Suprapubic skin (tissue), 4 donors: ENCODE data around the gene NKAIN1. TPM values are rescaled to one million over a fixed set of nuclear protein-coding genes. Genes with fewer than 3 reads are reported as not detected.
"Not testable (repeated sequence)": the region's sequence is repeated elsewhere in the genome, so short reads cannot be mapped to it uniquely, and the experiment has no call there.

Experiments used
- DNase-seq, 2 donors: peaks; one replicate each; pipeline ENCODE4 v3.0.0-alpha.2; 2019; ENCODE audit warnings: low spot score in 2 of 2
- H3K27ac ChIP-seq: fragments of 200-600 bp; sonication (generic); one replicate; pipeline ENCODE4 v1.5.1; 2019
- H3K27me3 ChIP-seq: fragments of 200-600 bp; sonication (generic); one replicate; pipeline ENCODE4 v1.5.1; 2019
- H3K36me3 ChIP-seq: fragments of 200-600 bp; sonication (generic); one replicate; pipeline ENCODE4 v1.5.1; 2019
- H3K4me1 ChIP-seq: fragments of 200-600 bp; sonication (generic); one replicate; pipeline ENCODE4 v1.5.1; 2019
- H3K4me3 ChIP-seq: fragments of 200-600 bp; sonication (generic); one replicate; pipeline ENCODE4 v1.5.1; 2019; ENCODE audit warnings: mild to moderate bottlenecking
- H3K9me3 ChIP-seq: fragments of 200-600 bp; sonication (generic); one replicate; pipeline ENCODE4 v1.5.1; 2019
- EP300 ChIP-seq: sonication (generic); formaldehyde crosslinking; IDR thresholded peaks from one replicate; pipeline ENCODE4 v1.6.1; 2017; ENCODE audit warnings: antibody characterized with exemption
- POLR2A ChIP-seq, 2 donors: fragments of 450-650 bp; IDR thresholded peaks; one replicate each; pipeline ENCODE4 v1.6.1; 2017; ENCODE audit warnings: antibody characterized with exemption in 2 of 2, mild to moderate bottlenecking in 2 of 2, moderate library complexity in 2 of 2
- POLR2AphosphoS5 ChIP-seq, 3 donors: sonication (generic); formaldehyde crosslinking; IDR thresholded peaks; one replicate each; pipeline ENCODE4 v1.6.1; 2017; ENCODE audit warnings: antibody characterized with exemption in 3 of 3
- WGBS: methylation state at CpG from one replicate; pipeline ENCODE4 v1.1.5; 2018; 5-methylcytosine and 5-hydroxymethylcytosine counted together
- total RNA-seq, 4 donors: library from RNA; depleted of rRNA; stranded (reverse); fragments of >200 nt; gene quantifications; one replicate each; pipeline ENCODE4 v1.1.0, GENCODE V29; 2016
- TF ChIP-seq, protein P1 (sequence below), 2 donors: fragments of 200-600 bp in 1 of 2; fragments of 450-650 bp in 1 of 2; sonication (generic) in 1 of 2; IDR thresholded peaks; one replicate each; pipeline ENCODE4 v1.5.1; 2016 to 2019; ENCODE audit warnings: antibody characterized with exemption in 2 of 2, mild to moderate bottlenecking in 1 of 2, moderate library complexity in 1 of 2

NKAIN1 gene
- total RNA-seq, 4 donors from 2014 or later: 0.64 to 2.5 (median 1.5) TPM

DNA sequence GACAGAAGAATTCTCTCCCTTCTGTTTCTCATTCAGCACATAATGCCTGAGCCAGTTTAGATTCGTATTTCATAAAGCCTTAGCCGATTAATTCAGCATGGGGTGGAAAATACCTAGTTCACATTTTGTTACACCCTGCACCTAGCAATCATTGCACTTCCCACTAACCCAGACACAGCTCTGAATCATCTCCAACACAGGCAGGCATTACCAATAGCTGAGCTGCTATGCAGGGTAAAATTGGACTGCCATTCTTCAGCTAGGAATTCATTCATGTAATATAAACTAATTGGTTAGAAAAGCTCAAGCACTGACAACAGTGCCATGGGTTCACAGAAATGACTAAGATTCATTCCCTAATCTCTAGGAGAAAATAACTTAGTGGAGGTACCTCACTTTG is 26.9 kb upstream of the NKAIN1 start:
- Histone ChIP-seq H3K4me3 (no peak overlapping the region), H3K9me3 (no peaks in the 10 kb centered on the region), H3K27ac (no peak overlapping the region), H3K36me3 (peaks cover 79% of the 10 kb centered on the region), H3K4me1 (peaks cover 9% of the 10 kb centered on the region), H3K27me3 (no peaks in the 10 kb centered on the region)
- no peak for DNase-seq
- whole genome bisulfite sequencing: 69% methylated on average over 2 of the region's 2 CpGs
- TF ChIP-seq EP300 (no peak), POLR2AphosphoS5 (IDR thresholded peaks at IDR 0.05) (no peak), POLR2A (IDR thresholded peaks at IDR 0.05) (no peak)
- TF ChIP-seq, protein P1, sequence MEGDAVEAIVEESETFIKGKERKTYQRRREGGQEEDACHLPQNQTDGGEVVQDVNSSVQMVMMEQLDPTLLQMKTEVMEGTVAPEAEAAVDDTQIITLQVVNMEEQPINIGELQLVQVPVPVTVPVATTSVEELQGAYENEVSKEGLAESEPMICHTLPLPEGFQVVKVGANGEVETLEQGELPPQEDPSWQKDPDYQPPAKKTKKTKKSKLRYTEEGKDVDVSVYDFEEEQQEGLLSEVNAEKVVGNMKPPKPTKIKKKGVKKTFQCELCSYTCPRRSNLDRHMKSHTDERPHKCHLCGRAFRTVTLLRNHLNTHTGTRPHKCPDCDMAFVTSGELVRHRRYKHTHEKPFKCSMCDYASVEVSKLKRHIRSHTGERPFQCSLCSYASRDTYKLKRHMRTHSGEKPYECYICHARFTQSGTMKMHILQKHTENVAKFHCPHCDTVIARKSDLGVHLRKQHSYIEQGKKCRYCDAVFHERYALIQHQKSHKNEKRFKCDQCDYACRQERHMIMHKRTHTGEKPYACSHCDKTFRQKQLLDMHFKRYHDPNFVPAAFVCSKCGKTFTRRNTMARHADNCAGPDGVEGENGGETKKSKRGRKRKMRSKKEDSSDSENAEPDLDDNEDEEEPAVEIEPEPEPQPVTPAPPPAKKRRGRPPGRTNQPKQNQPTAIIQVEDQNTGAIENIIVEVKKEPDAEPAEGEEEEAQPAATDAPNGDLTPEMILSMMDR (IDR thresholded peaks at IDR 0.05): no peak

GRCh38 chr1:31264790-31265386 is 25.2 kb upstream of the NKAIN1 start:
- TF ChIP-seq, protein P1 (IDR thresholded peaks at IDR 0.05): no peak
- TF ChIP-seq POLR2AphosphoS5 (IDR thresholded peaks at IDR 0.05) (no peak), EP300 (no peak), POLR2A (IDR thresholded peaks at IDR 0.05) (no peak)
- 82% methylated on average over 1 of the region's 1 CpG for WGBS
- peaks cover 79% of the 10 kb centered on the region for H3K36me3 ChIP-seq

DNA sequence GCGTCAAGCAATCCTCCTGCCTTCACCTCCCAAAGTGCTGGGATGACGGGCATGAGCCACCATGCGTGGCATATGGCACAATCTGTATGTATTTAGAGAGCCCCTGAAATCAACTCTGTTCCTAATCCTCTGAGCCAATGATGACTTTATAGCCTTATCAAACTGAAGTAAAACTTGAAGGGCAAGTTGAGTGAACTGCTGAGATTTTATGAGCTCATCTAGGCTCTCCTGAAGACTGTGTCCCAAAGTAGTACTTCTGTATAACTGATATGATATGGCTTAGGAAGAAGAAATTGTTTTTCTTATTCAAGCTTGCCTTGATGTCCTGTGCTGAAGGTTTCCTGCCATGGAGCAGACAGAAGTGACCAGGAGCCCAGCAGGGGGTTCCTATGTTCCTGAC is 23.7 kb upstream of the NKAIN1 start:
- H3K4me1 ChIP-seq: peaks cover 9% of the 10 kb centered on the region
- no peaks in the 10 kb centered on the region for H3K27me3 ChIP-seq
- H3K4me3 ChIP-seq: no peak overlapping the region
- TF ChIP-seq POLR2A (IDR thresholded peaks at IDR 0.05) (no peak), EP300 (no peak), POLR2AphosphoS5 (IDR thresholded peaks at IDR 0.05) (no peak)
- TF ChIP-seq, protein P1 (IDR thresholded peaks at IDR 0.05): no peak
- no peaks in the 10 kb centered on the region for H3K9me3 ChIP-seq
- no peak overlapping the region for H3K27ac ChIP-seq
- WGBS: 86% methylated on average over 3 of the region's 3 CpGs
- DNase-seq: no peak
- H3K36me3 ChIP-seq: peaks cover 79% of the 10 kb centered on the region

More at GRCh38 chr1:31264790-31265386, 25.2 kb upstream of the NKAIN1 start:
- H3K4me3 ChIP-seq: no peak overlapping the region
- no peaks in the 10 kb centered on the region for H3K27me3 ChIP-seq
- no peak overlapping the region for H3K27ac ChIP-seq
- peaks cover 9% of the 10 kb centered on the region for H3K4me1 ChIP-seq
- no peaks in the 10 kb centered on the region for H3K9me3 ChIP-seq
- no peak for DNase-seq

DNA sequence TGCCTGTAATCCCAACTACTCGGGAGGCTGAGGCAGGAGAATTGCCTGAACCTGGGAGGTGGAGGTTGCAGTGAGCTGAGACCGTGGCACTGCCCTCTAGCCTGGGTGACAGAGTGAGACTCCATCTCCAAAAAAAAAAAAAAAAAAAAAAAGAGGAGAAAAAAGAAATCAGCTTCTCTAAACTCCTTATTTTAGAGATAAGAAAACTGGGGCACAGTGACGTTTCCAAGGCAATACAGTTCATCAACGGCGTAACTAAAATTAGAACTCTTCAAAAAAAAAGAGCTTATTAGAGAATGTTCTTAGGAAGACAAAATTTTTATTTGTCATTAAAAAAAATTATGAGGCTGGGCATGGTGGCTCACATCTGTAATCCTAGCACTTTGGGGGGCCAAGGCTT is 22.7 kb upstream of the NKAIN1 start:
- not testable (repeated sequence) for H3K27me3 ChIP-seq, DNase-seq, H3K27ac ChIP-seq, H3K4me1 ChIP-seq, H3K9me3 ChIP-seq, H3K4me3 ChIP-seq
- WGBS: 94% methylated on average over 5 of the region's 5 CpGs
- H3K36me3 ChIP-seq: peaks cover 74% of the 10 kb centered on the region

- TF ChIP-seq, protein P1 (IDR thresholded peaks at IDR 0.05): no peak
- TF ChIP-seq POLR2AphosphoS5 (IDR thresholded peaks at IDR 0.05): no peak
- no peak for TF ChIP-seq POLR2A (IDR thresholded peaks at IDR 0.05)
- TF ChIP-seq EP300: no peak
- Histone ChIP-seq H3K9me3 (no peaks in the 10 kb centered on the region), H3K27ac (no peak overlapping the region), H3K4me3 (no peak overlapping the region), H3K36me3 (peaks cover 73% of the 10 kb centered on the region), H3K27me3 (no peaks in the 10 kb centered on the region), H3K4me1 (peaks cover 9% of the 10 kb centered on the region)
- no peak for DNase-seq
- WGBS: 100% methylated on average over 3 of the region's 3 CpGs
Measured at GRCh38 chr1:31261916-31262315, 22.2 kb upstream of the NKAIN1 start.

DNA sequence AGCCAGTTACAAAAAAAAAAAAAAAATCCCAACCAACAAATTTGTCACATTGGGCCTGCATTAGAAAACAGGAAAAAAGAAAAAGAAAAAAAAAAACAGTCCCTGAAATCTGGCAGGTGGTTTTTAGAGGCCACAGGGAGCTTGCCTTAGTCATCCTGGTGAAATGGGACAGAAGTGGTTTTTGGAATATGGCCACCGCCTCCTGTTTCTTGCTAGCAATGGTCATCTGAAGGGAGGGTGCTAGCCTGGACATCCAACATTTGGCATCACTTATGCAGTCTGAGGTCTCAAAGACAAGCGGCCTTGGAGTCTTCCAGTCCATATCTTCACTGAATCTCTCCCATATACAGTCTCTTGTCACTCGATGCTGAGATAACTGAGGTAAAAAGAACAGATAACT is 20.1 kb upstream of the NKAIN1 start:
- no peaks in the 10 kb centered on the region for H3K27me3 ChIP-seq
- H3K36me3 ChIP-seq: peaks cover 60% of the 10 kb centered on the region
- peaks cover 2% of the 10 kb centered on the region for H3K4me1 ChIP-seq
- H3K9me3 ChIP-seq: no peaks in the 10 kb centered on the region
- DNase-seq: no peak
- WGBS: 87% methylated on average over 3 of the region's 3 CpGs
- no peak overlapping the region for H3K27ac ChIP-seq
- no peak for TF ChIP-seq POLR2AphosphoS5 (IDR thresholded peaks at IDR 0.05)
- no peak for TF ChIP-seq POLR2A (IDR thresholded peaks at IDR 0.05)
- TF ChIP-seq, protein P1 (IDR thresholded peaks at IDR 0.05): no peak
- TF ChIP-seq EP300: no peak
- no peak overlapping the region for H3K4me3 ChIP-seq
